HCT116 (cell line): ENCODE results near the gene SFXN2. TPM values are rescaled to one million over a fixed set of nuclear protein-coding genes. Genes with fewer than 3 reads are reported as not detected.

Source experiments
- ATAC-seq: fragments of 200-7000 bp; cut with Tn5 transposase; 2 replicates; pipeline ENCODE4 v1.9.1; 2020; ENCODE audit warnings: mild to moderate bottlenecking, moderate library complexity
- BruUV-seq: library from RNA; stranded (reverse); fragments of 400-500 nt; replicated peaks from 2 replicates; lab custom pipeline; 2021; lab: Mats Ljungman, UMichigan
- CTCF ChIA-PET: fragments of 300-600 bp; sonication (Branson Sonifier 250); formaldehyde crosslinking; loops from one replicate; lab custom pipeline; 2021; ENCODE audit warnings: antibody characterized with exemption; lab: Charles Lee
- POLR2A ChIA-PET: fragments of 300-600, 350-600 bp; sonication (Branson Sonifier 250); formaldehyde crosslinking; loops from one replicate; lab custom pipeline; 2021; ENCODE audit warnings: antibody characterized with exemption; lab: Charles Lee
- RAD21 ChIA-PET, 2 experiments: fragments of 300-600 bp; sonication (Branson Sonifier 250); formaldehyde crosslinking; loops; one replicate each; lab custom pipeline; 2023; ENCODE audit warnings: low total read pairs in 2 of 2; ENCODE audit not compliant: uncharacterized antibody in 2 of 2, unreplicated experiment in 2 of 2, low non-redundant PET in 1 of 2; lab: Charles Lee
- DNase-seq: peaks from one replicate; pipeline ENCODE4 v3.0.0-alpha.2; 2010; ENCODE audit warnings: low read depth, low spot score
- H2AFZ ChIP-seq: fragments of 200-600 bp; shearing (Covaris generic), sonication (generic); 2 replicates; pipeline ENCODE4 v1.6.1; 2017; ENCODE audit warnings: low read depth, mixed run types, mixed read lengths, antibody characterized with exemption, low read length; ENCODE audit not compliant: poor library complexity, severe bottlenecking
- H3K27ac ChIP-seq: 2 replicates; pipeline ENCODE4 v1.5.1; 2012; ENCODE audit warnings: low read depth, low read length
- H3K27me3 ChIP-seq: fragments of 200-600 bp; sonication (generic); 2 replicates; pipeline ENCODE4 v1.6.1; 2016; ENCODE audit warnings: mixed run types, low read length, mixed read lengths; ENCODE audit not compliant: insufficient read depth
- H3K36me3 ChIP-seq, 2 experiments: fragments of 200-500 bp in 1 of 2; fragments of 200-600 bp in 1 of 2; sonication (Bioruptor generic) in 1 of 2; sonication (generic) in 1 of 2; 2 replicates each; pipeline versions ENCODE4 v1.5.1 to v1.6.1; 2014 to 2016; ENCODE audit warnings: low read length in 2 of 2, inconsistent platforms in 1 of 2, mixed read lengths in 1 of 2, mixed run types in 1 of 2; ENCODE audit not compliant: insufficient read depth in 2 of 2, control insufficient read depth in 1 of 2
- H3K4me1 ChIP-seq, 2 experiments: fragments of 200-600 bp in 1 of 2; sonication (generic) in 1 of 2; 2 replicates each; pipeline versions ENCODE4 v1.5.1 to v1.6.1; 2012 to 2017; ENCODE audit warnings: low read length in 2 of 2, inconsistent platforms in 1 of 2, mild to moderate bottlenecking in 1 of 2, mixed read lengths in 1 of 2, mixed run types in 1 of 2, moderate library complexity in 1 of 2; ENCODE audit not compliant: insufficient read depth in 2 of 2, control insufficient read depth in 1 of 2
- H3K4me2 ChIP-seq: fragments of 200-600 bp; sonication (generic); 2 replicates; pipeline ENCODE4 v1.6.1; 2017; ENCODE audit warnings: mixed run types, low read length, mixed read lengths
- H3K4me3 ChIP-seq, 2 experiments: fragments of 200-600 bp in 1 of 2; sonication (generic) in 1 of 2; replicated peaks in 1 of 2; 2 replicates each; pipeline ENCODE4 v1.5.1; 2011 to 2016; ENCODE audit warnings: low read length in 2 of 2, control low read depth in 1 of 2, low read depth in 1 of 2, mild to moderate bottlenecking in 1 of 2, mixed read lengths in 1 of 2, mixed run types in 1 of 2
- H3K79me2 ChIP-seq: fragments of 200-600 bp; sonication (generic); 2 replicates; pipeline ENCODE4 v1.6.1; 2017; ENCODE audit warnings: mild to moderate bottlenecking, mixed run types, low read length, moderate library complexity, mixed read lengths; ENCODE audit not compliant: insufficient read depth
- H3K9ac ChIP-seq: fragments of 200-600 bp; sonication (generic); 2 replicates; pipeline ENCODE4 v1.6.1; 2016; ENCODE audit warnings: low read length, mixed read lengths
- H3K9me2 ChIP-seq: fragments of 200-600 bp; sonication (generic), shearing (Covaris generic); 2 replicates; pipeline ENCODE4 v1.6.1; 2017; ENCODE audit warnings: mixed run types, mild to moderate bottlenecking, moderate library complexity; ENCODE audit not compliant: insufficient read depth
- H3K9me3 ChIP-seq, 2 experiments: fragments of 200-500 bp in 1 of 2; fragments of 200-600 bp in 1 of 2; sonication (Bioruptor generic) in 1 of 2; sonication (generic) in 1 of 2; 2 replicates each; pipeline ENCODE4 v1.6.1; 2014 to 2017; ENCODE audit warnings: low read length in 2 of 2, mixed read lengths in 2 of 2, inconsistent platforms in 1 of 2, low read depth in 1 of 2, mild to moderate bottlenecking in 1 of 2, mixed run types in 1 of 2, moderate library complexity in 1 of 2; ENCODE audit not compliant: control insufficient read depth in 1 of 2, insufficient read depth in 1 of 2
- H4K20me1 ChIP-seq: fragments of 200-600 bp; sonication (generic), shearing (Covaris generic); 2 replicates; pipeline ENCODE4 v1.6.1; 2017; ENCODE audit warnings: mixed run types, mild to moderate bottlenecking, moderate library complexity; ENCODE audit not compliant: insufficient read depth
- ATF3 ChIP-seq: IDR thresholded peaks from 2 replicates; pipeline ENCODE4 v1.6.1; 2012
- CBX3 ChIP-seq: IDR thresholded peaks from 2 replicates; pipeline ENCODE4 v1.6.1; 2012; ENCODE audit warnings: low read depth
- CEBPB ChIP-seq: IDR thresholded peaks from 2 replicates; pipeline ENCODE4 v1.6.1; 2012; ENCODE audit warnings: low read depth
- EGR1 ChIP-seq: IDR thresholded peaks from 2 replicates; pipeline ENCODE4 v1.6.1; 2012; ENCODE audit warnings: low read depth
- ELF1 ChIP-seq: IDR thresholded peaks from 2 replicates; pipeline ENCODE4 v1.6.1; 2012; ENCODE audit warnings: low read depth, borderline replicate concordance
- EZH2 ChIP-seq: fragments of 200-600 bp; sonication (generic); IDR thresholded peaks from 2 replicates; pipeline ENCODE4 v1.6.1; 2017; ENCODE audit warnings: antibody characterized with exemption, mixed run types
- EZH2phosphoT487 ChIP-seq: fragments of 200-600 bp; IDR thresholded peaks from 2 replicates; pipeline ENCODE4 v1.6.1; 2018; ENCODE audit warnings: antibody characterized with exemption, borderline replicate concordance
- FOSL1 ChIP-seq: IDR thresholded peaks from 2 replicates; pipeline ENCODE4 v1.6.1; 2012; ENCODE audit warnings: low read depth
- JUND ChIP-seq: IDR thresholded peaks from 2 replicates; pipeline ENCODE4 v1.6.1; 2012
- MAX ChIP-seq: IDR thresholded peaks from 2 replicates; pipeline ENCODE4 v1.6.1; 2012
- POLR2A ChIP-seq: IDR thresholded peaks from 2 replicates; pipeline ENCODE4 v1.7.0; 2011; ENCODE audit warnings: borderline replicate concordance; ENCODE audit not compliant: insufficient read depth, insufficient read length; ENCODE audit errors: extremely low read depth
- POLR2AphosphoS5 ChIP-seq: IDR thresholded peaks from 2 replicates; pipeline ENCODE4 v1.6.1; 2011; ENCODE audit warnings: mild to moderate bottlenecking, low read depth, low read length, moderate library complexity
- RAD21 ChIP-seq: IDR thresholded peaks from 2 replicates; pipeline ENCODE4 v1.6.1; 2012; ENCODE audit warnings: low read depth, mild to moderate bottlenecking
- REST ChIP-seq: IDR thresholded peaks from 2 replicates; pipeline ENCODE4 v1.6.1; 2012; ENCODE audit warnings: low read depth
- SIN3A ChIP-seq: IDR thresholded peaks from 2 replicates; pipeline ENCODE4 v1.6.1; 2012; ENCODE audit warnings: low read depth
- SP1 ChIP-seq: IDR thresholded peaks from 2 replicates; pipeline ENCODE4 v1.6.1; 2012; ENCODE audit warnings: low read depth
- SRF ChIP-seq: IDR thresholded peaks from 2 replicates; pipeline ENCODE4 v1.6.1; 2012; ENCODE audit warnings: low read depth
- TCF7L2 ChIP-seq: IDR thresholded peaks from 2 replicates; pipeline ENCODE4 v1.7.0; 2011; ENCODE audit warnings: borderline replicate concordance, inconsistent platforms; ENCODE audit not compliant: insufficient read depth, insufficient read length; ENCODE audit errors: extremely low read depth
- YY1 ChIP-seq: IDR thresholded peaks from 2 replicates; pipeline ENCODE4 v1.6.1; 2011; ENCODE audit warnings: low read length, low read depth, moderate library complexity, mild to moderate bottlenecking; ENCODE audit not compliant: insufficient replicate concordance; ENCODE audit errors: extremely low read depth
- ZFX ChIP-seq: fragments of 450-650 bp; IDR thresholded peaks from 2 replicates; pipeline ENCODE4 v1.6.1; 2017
- intact Hi-C: fragments of 100-400 bp; cut with micrococcal nuclease; formaldehyde crosslinking; loops from 2 replicates; pipeline ENCODE4 v1.10.0; 2022
- total RNA-seq: library from RNA; stranded (reverse); gene quantifications from one replicate; pipeline ENCODE4 v1.2.1, GENCODE V29; 2021; ENCODE audit not compliant: unreplicated experiment
- TF ChIP-seq, protein P1 (sequence below), 3 experiments: fragments of 200-600 bp in 1 of 3; sonication (generic) in 1 of 3; IDR thresholded peaks in 2 of 3; conservative IDR thresholded peaks in 1 of 3; 2 replicates each; pipeline ENCODE4 v1.5.1; 2012 to 2017; ENCODE audit warnings: low read depth in 2 of 3, low read length in 2 of 3, antibody characterized with exemption in 1 of 3, borderline replicate concordance in 1 of 3, control low read depth in 1 of 3, mild to moderate bottlenecking in 1 of 3, mixed read lengths in 1 of 3, mixed run types in 1 of 3, moderate library complexity in 1 of 3; ENCODE audit not compliant: insufficient read depth in 1 of 3

Gene SFXN2
- total RNA-seq, 1 experiment from 2014 or later: 22.9 TPM

GRCh38 chr10:102713814-102714620 lies 419 bp upstream of the SFXN2 start, which contains the start of gene ARL3:
TSS of gene ARL3 (minus strand) at chr10:102714397. CDS start at chr10:102714275, 122 bp downstream.
- Histone ChIP-seq H3K4me3 (peak within 1 kb of the TSS; percentile 88 to 95), H4K20me1 (no peaks in the 10 kb centered on the region), H3K9ac (peak within 1 kb of the TSS; percentile 96), H3K4me1 (peaks cover 18 to 29% of the 10 kb centered on the region in 2 experiments), H3K36me3 (no peaks in the 10 kb centered on the region; a peak in 1 of 4 replicates), H3K9me3 (no peaks in the 10 kb centered on the region), H3K27ac (peak within 1 kb of the TSS; percentile 77), H3K9me2 (no peaks in the 10 kb centered on the region), H3K27me3 (no peaks in the 10 kb centered on the region), H2AFZ (peak within 1 kb of the TSS; percentile 60), H3K79me2 (peaks cover 35% of the 10 kb centered on the region), H3K4me2 (peak within 1 kb of the TSS; percentile 97)
- intact Hi-C loops: loop anchor here (2.0 to 5.0 kb wide), 3 partner anchors 69 to 211 kb away; partner anchors contain the start of genes ACTR1A, SUFU and TRIM8
- RAD21 ChIA-PET: interaction anchor here in 1 of 2 experiments (0.6 kb wide), 1 partner anchor 204 kb away, joined by 3 read pairs; the partner anchor contains the start of gene CNNM2
- ATAC-seq (peak; percentile 89), DNase-seq (peak; percentile 98)
- POLR2A ChIA-PET: interaction anchor here (0.6 to 1.8 kb wide), 10 partner anchors 21 to 238 kb away, joined by 3 to 8 read pairs (median 4); partner anchors contain the start of gene WBP1L
- TSS peak; percentile 51 for BruUV-seq
- CTCF ChIA-PET: interaction anchor here (0.6 to 1.9 kb wide), 7 partner anchors 13 to 536 kb away, joined by 3 to 16 read pairs (median 6); partner anchors contain the start of gene WBP1L
- no peak for TF ChIP-seq MAX
- no peak for TF ChIP-seq EZH2
- TF ChIP-seq POLR2AphosphoS5: no peak
- TF ChIP-seq, protein P1, sequence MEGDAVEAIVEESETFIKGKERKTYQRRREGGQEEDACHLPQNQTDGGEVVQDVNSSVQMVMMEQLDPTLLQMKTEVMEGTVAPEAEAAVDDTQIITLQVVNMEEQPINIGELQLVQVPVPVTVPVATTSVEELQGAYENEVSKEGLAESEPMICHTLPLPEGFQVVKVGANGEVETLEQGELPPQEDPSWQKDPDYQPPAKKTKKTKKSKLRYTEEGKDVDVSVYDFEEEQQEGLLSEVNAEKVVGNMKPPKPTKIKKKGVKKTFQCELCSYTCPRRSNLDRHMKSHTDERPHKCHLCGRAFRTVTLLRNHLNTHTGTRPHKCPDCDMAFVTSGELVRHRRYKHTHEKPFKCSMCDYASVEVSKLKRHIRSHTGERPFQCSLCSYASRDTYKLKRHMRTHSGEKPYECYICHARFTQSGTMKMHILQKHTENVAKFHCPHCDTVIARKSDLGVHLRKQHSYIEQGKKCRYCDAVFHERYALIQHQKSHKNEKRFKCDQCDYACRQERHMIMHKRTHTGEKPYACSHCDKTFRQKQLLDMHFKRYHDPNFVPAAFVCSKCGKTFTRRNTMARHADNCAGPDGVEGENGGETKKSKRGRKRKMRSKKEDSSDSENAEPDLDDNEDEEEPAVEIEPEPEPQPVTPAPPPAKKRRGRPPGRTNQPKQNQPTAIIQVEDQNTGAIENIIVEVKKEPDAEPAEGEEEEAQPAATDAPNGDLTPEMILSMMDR (IDR thresholded peaks at IDR 0.05 in 2 of 3, conservative IDR thresholded peaks at IDR 0.05 in 1 of 3; ENCODE audit: borderline replicate concordance in 1 of 3, insufficient read depth in 1 of 3, low read depth in 2 of 3, low read length in 2 of 3): peak in 2 of 3 experiments; percentile 54 to 60; a peak in 4 of 6 replicates
- TF ChIP-seq EGR1: peak; percentile 100
- no peak for TF ChIP-seq ATF3
- TF ChIP-seq ZFX: peak; percentile 33
- TF ChIP-seq RAD21: no peak
- TF ChIP-seq REST: no peak
- TF ChIP-seq POLR2A: no peak
- no peak for TF ChIP-seq FOSL1
- peak; percentile 65 for TF ChIP-seq YY1
- peak; percentile 84 for TF ChIP-seq SP1
- peak; percentile 51 for TF ChIP-seq TCF7L2
- TF ChIP-seq SIN3A: no peak
- TF ChIP-seq ELF1: no peak
- no peak for TF ChIP-seq CBX3
- no peak for TF ChIP-seq EZH2phosphoT487
- no peak for TF ChIP-seq JUND
- no peak for TF ChIP-seq CEBPB
- no peak for TF ChIP-seq SRF
